HG02763 (cell line): Measurements from ENCODE around the gene RGS3.

Experiments
- ATAC-seq: cut with Tn5 transposase; IDR thresholded peaks from one replicate; pipeline ENCODE4 v1.9.1; 2021; ENCODE audit warnings: mild to moderate bottlenecking, moderate library complexity; ENCODE audit not compliant: unreplicated experiment

RGS3 gene

DNA sequence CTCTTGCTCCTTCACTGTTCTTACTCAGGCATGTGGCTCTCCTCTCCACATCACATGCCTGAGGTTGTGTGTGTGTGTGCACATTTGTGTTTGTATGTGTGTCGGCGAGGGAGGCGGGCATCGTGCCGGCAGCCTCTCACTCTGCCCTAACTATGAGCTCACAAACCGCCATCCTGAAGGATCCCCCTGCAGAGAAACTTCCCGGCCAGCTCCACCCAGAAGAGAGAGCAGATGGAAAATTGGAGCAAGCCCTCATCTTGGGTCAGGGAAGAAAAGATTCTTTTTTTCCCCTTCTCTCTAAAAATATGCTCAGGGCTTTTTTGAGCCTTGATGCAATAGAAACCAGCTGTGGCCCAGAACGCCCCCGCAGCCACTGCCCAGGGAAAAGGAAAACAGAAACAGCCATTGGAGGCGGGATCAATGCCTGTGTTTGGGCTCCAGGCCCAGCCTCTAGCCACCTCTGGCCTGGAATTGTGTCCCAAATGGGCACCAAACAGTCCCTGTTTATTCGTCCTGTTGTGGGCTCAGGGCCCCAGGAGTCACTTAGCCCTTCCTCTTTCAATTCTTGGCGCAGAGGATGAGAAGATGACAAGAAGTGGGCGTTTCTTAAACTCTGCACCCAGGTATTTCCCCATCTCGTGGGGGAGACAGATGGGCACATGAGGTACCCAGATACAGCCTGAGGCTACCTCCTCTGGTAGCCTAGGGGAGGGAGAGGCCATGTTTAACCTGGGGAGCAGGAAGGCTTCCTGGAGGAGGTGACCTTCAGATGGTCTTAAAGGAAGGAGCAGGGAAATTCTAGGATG is 151.5 kb downstream of the RGS3 start:
- ATAC-seq: no peak

DNA sequence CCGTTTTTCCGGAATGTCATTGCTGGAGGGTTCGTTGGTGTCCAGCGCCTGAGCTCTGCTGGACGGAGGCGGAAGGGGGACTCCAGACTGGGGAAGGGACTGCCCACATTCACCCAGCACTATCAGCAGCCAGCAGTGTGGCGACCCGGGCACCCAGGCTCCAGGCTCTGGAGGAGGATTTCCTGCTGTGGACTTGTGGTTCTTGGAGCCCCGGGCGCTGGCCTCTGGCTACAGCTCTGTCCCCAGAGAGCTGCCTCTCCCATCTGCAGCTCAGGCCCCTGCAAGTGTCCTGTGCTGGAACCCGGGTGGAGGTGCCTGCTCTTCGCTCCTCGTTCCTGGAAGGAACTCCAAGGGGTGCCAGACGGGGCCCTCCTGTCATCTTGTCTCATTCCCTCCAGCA is 152.6 kb downstream of the RGS3 start:
- no peak for ATAC-seq

DNA sequence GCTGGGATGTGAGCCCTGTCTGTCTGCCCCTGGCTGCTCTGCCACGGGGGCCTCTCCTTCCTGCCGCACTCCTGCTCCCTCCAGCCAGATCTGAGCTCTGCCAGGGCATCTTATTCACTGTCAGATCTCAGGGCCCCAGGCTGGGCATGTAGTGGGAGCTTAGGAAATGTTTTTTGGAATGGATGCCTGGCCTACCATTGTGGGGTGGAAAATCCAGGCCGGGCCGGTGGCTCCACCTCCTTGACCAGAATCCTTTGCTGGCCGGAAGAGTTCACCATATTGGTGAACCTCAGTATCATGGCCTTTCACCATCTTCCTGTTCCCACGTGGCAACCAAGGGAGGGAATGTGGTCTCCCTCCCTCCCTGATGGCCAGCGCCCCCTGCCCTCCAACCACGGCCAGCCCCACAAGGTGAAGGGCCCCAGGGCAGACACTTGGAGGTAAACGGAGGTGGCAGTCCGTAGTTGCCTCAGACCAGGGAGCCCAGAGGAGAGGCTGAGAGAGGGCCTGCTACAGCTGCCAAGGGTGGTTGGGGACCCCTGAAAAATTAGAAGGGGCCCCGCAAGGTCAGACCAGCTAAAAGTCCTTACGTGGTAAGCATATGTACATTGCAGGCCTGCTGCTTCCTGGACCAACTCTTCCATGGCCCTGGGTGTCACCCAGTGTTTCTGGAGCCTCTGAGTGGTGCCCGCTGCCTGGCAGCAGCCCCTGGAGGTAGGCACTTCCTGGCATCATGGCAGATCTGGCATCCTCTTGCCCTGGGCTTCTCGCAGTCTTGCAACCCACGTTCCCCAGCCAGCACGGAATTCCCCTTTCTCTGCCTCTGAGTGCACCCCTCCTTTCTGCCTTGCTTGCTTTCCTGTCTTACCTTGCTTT is 153.3 kb downstream of the RGS3 start:
- no peak for ATAC-seq

DNA sequence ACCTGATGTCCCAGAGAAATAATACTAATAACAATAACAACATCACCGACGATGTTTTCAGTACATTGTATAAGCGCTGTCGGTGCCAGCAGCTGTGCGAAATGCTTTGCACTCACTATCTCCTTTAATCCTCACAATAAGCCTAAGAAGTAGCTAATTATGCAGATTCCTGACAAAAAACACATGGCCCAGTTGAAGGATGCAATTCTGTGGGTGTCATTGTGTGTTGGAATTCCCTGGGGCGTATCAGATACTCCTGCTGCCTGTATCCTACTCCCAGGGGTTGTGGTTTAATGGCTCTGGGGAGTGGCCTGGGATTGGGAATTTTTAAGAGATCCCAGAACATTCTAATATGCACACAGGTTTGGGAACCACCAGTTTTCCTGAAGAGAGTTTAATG is 154.0 kb downstream of the RGS3 start:
- no peak for ATAC-seq

DNA sequence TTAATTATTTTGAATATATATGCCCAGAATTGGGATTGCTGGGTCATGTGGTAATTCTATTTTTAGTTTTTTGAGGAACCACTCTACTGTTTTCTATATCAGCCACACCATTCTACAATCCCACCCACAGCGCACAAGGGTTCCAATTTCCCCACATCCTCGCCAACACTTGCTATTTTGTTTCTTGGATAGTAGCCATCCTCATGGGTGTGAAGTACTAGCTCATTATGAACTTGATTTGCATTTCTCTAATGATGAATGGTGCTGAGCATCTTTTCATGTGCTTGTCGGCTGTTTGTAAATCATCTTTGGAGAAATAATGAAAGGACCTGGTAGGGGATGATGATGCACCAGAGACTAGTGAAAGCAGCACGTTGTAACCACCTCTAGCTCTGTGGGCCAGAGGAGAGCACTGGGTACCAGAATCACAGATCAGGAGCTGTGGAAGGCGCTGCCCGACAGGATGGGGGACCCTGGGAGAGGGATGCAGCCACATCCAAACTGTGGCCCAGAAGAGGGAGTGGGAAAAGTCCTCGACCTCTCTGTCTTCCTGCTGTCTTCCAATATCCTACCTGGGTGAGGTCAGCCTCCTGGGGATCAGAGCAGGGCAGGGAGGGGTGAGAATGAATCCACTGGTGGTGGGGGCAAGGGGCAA is 155.4 kb downstream of the RGS3 start:
- ATAC-seq: no peak

DNA sequence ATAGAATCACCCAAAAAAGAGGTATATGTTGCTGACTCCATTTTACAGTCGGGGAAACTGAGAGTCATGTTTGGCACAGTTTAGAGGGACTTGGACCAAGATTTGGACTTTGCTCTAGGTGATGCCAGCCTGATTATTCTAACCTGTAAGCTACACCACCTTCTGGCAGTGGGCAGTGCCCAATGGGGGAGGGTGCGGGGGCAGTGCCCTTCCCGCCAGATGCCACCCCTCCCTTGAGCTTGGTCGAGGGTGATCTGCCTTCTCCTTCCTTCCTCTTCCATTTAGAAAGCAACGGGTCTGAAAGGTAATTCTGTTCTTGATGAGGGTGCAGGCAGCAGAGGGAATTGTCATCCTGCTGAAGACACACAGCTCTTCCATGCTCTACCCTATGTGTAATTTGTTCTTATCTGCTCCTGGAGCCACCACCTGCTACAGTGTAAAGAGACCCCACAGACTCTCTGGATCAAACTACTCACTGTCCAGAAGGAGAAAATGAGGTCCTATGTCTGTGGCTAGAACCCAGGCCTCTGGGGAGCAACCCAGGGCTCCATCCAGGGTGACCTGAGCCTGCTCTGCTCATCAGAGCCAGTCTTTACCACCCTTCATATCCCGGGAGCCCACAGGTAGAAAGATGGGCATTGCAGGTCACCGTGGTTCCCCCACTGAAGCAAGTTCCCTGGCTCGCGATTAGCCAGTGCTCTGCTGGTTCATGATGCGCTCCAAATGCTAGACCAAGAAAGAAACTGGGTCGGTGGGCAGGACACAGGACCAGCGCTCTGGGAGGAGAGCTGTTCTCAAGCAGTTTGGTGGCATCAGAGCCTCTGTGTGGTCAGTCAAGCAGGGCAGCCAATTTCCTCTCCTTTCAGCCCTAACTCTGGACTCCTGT is 156.2 kb downstream of the RGS3 start:
- no peak for ATAC-seq

DNA sequence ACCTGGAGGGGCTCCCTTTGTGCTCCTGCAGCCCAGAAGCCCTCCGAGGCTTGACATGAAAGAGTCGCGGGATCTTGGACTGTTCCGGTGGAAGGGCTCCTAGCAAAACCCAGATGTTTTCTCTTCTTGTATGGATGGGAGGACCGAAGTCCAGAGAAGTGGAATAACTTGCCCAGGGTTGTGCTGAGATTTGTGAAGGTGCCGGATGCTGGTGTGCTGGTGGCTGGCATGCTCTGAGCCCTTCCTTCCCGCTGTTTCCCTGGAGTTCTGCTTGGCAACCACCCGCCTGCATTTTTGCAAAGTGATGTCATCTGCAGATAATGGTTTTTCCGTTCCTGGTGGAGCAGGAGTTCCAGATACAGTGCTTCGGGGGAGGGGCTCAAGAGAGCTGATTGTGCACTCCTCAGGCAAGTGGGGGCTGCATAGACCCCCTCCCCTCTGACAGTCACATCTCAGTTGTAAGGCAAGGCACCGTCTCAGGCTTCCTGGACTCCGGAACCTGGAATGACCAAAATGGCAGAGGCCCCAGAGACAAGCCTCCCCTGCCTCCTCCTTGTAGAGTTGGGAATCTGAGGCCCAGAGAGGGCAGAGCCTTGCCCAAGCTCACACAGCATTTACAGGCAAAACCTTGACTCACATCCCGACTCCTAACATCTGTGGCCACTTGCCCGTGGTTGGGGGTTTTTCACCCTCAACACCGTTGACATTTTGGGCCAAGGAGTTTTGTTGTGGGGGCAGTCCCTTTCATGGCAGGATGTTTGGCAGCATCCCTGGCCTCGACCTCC is 157.0 kb downstream of the RGS3 start:
- ATAC-seq: no peak

DNA sequence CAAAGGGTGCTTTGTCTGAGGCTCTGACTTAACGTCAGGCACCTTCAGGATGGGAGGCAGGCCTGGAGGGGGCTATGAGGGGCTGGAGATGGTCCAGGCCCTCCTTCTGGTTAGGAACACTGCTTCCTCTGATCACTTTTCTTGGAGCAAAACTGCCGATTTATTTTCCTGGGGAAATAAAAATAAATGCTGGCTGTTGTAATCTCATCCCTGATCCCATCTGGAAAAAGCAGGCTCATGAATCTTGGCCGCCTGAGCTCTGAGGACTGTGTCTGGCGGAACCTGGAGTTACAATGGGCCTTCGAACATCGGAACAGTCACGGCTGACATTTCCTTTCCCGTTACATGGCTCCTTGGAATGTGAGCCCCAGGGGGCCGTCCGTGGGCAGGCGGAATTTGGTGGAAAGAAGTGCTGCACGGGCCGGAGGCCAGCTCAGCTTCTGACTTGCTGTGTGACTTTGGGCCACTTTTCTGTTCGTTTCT is 157.8 kb downstream of the RGS3 start:
- no peak for ATAC-seq

DNA sequence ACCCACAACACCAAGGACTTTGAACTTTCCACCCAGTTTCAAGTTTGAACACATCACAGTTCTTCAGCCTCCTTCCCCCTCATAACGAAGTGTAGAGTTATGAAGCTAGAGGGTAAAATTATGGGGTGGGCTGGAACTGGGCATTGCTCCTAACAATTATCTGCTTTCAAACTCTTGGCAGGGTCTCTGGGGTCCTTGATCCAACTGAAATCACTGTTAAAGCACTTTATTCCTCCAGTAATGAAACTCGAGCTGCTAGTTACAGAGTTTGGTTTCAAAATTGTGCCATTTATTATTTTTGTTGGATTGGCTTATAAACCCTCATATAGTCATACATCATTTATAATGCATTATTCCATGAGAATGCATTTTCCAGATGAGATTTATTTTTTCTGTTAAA is 158.5 kb downstream of the RGS3 start:
- no peak for ATAC-seq

DNA sequence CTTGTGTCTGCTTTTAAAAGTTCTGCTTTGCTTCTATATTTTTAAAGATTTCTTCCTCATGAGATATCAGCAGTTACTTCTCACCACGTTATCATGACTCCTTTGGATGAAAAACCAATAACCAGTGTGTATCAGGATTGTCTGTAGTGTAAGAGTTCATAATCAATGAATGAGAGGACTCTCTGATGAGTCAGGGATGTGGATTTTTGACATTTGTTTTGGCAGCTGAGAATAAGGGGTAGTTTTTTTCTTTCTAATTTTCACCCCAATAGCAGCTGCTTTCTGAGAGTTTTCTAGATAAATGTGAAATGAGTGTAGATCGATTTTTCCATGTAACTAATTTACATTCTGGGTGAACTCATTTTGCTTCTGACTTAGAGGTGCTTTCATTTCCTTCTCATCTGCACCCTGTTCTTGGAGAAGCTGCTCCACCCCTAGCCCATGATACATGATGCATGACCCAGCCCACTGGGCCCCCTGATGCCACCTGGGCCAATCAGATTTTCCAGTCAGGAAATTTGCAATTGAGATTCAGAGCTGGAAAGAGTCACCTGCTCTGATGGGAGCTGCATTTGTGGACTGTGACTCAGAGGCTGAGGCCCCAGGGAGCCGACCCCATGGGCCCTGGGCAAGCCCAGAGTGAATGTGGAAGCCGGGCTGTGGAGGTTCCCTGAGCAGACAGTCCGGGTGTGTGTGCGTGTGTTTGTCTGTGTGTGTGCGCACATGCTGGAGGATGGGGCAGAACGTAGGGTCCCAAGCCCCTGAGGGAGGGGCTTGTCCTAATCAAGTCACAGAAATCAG is 159.3 kb downstream of the RGS3 start:
- peak; percentile 61 for ATAC-seq

DNA sequence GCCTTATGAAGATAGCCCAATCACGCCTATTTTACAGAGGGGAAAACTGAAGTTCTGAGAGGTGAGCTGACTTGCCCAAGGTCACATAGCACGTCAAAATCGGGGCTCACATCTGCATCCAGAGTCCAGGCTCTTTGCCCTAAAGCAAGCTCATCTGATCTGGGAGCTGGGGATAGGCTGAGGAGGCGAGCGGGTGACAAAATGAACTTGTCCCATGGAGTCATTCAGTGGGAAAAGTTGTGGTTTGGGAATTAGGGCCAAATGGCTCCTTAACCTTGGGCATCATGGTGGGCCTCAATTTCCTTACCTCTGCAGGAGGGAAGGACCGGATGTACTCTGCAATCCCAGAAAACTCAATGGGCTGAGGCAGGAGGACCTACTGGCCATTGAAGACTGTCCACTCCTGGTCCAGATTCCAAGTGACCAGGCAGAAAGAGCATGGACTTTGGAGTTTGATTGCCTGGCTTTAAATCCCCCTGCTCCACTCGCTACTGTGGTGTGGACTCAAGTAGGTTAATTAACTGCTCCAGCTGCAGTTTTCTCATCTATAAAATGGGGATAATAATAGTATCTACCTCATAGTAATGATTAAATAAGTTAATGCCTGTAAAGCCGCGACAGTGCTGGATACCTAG is 160.4 kb downstream of the RGS3 start:
- no peak for ATAC-seq

DNA sequence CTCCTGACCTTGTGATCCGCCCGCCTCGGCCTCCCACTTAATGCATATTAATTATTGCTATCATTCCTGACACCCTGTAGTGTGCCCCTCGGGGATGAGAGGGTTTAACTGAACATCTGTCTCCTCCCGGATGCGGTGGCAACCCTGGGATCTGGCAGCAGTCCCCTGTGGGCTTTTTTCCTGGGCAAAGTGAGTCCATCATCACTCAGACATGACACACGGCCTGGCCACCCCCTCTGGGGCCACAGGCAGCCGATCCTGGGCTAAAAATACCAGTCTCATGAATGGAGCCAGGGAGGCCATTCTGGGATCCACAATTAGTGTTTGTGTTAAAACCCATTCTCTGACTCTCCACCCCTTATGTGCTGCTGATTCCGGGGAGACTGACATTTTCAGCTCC is 161.2 kb downstream of the RGS3 start:
- no peak for ATAC-seq

DNA sequence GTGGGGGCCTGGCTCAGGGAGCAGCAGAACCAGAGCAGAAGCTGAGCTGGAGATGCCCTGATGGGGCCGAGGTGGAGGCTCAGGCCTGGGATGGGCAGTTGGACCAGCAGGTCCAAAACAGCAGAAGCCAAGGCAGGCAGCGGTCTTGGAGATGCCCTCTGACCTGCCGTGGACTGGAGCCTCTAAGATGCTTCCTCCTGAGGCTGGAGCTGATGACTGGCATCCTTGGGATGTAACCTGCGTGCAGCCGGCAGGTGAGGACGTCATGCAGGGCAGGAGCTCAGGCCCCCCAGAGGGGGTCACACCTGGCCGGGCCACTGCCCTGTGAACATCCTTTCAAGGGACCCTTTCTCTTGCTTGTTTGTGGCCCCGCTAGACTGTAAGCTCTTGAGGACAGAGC is 162.0 kb downstream of the RGS3 start:
- no peak for ATAC-seq

DNA sequence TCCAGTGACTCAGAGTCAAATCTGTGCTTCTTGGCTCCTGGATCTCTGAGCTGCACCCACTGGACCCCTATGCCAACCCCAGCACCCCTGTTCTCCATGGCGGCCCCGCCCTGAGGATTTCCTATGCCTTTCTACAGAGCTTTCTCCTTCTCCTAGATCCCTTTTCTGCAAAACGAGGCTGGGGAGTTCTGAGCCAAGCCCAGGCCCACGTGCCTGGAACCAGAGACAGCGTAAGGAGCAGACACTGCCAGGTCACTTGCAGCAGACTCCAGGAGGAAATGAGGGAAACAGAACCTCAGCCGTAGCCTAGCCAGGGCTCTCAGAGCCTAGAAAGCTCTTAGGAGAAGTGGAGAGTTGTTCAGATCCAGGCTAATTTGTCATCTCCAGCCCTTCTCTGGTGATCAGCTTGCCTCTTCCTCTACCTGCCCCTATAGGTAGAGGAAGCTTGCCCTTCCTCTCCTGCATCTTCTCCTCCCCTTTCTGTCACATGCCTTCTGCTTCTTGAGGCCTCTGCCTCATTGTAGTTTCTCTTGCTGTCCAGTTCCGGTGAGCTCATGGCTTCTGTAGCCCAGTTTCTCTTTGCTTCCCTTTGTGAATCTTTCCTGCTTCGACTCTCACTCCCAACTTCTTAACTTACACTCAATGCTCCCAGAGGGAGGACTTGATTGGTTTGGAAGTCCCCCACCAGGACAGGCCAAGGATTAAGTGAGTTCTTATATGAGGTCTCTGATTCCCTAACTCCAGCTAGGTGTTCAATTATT is 163.4 kb downstream of the RGS3 start:
- no peak for ATAC-seq

DNA sequence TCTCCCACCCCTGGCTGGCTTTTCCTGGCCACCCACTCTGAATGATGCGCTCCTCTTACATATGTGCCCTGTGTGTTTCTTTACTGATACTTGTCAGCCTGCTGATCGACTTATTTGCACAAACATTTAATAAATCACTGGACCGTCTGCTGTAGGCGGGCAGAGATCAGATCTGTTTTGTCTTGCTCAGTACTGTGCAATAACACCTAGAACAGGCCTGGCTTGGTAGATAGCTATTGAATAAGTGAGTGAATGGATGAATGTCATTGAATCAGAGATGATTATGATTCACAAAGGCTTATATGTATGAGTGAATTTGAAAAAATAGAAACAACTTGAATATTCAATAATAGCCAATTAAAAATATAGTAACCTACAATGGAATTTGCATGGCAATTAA is 165.1 kb downstream of the RGS3 start:
- ATAC-seq: no peak

DNA sequence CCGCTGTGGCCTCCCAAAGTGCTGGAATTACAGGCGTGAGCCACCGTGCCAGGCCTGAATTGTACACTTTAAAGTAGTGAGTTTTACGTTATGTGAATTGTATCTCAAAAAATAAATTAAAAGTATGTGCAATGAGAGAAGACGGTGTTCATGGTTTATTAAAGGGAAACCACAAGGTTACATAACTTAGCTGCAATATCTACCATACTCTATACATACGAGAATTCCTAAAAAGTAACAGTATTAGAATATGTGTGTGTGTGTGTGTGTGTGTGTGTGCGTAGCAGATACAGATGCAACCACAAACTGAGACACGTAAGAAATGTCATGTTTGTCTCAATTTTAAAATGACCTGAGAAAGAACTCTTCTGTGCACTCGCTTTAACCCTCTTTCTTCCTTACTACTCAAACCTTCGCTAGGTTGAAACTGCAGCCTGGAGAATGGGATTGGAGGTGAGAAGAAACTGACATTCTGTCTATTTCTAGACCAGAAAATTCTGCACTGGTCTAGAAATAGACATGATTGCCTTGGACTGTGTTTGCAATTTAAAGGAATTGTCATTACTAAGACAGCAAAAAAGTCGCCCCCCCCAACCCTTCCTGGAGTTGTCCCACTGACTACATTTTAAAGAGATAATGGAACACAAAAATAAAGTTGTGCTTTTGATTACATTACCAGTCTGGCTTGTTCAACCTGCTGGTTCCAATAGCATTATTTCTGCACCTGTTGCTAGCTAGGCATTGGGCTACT is 167.0 kb downstream of the RGS3 start:
- ATAC-seq: no peak

DNA sequence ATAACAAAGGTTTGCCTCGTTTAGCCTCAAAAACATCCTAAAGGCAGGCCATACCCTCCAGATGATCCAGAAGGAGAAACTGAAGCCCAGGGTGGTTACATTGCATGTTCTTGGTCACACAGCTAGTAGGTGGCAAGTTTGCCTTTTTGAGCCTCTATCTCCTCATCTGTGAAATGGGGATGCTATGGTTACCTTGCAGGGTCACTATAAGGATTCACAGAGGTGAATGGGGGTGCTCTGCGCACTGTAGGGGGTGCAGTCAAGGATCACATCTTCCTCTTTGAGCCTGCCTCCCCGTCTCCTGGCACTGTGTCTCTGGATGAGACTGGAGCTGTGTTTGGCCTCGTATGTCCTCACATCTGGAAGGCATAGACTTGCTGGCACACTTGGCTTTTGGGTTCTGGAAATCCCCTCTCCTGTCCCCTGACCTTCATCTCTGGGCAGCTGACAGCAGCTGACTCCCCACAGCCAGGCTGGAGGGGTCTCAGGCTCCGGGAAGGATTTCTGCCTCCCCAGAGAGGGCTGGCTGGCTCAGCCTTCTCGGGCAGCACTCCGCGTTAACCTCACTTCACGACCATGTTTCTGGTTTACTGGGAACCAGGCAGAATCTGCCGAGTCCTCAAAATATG is 167.7 kb downstream of the RGS3 start:
- ATAC-seq: no peak
